Motor neuron (in vitro differentiated cells): ENCODE measurements around the gene GCK. TPM values are rescaled to one million over a fixed set of nuclear protein-coding genes. Genes with fewer than 3 reads are reported as not detected.
A peak's percentile ranks its signal among the peaks of the same experiment; 100 is the strongest.

Source experiments
- ATAC-seq, 8 experiments: fragments of 200-7000 bp; cut with Tn5 transposase; replicated peaks in 6 of 8; 2 replicates each; pipeline ENCODE4 v1.8.0; 2021; ENCODE audit warnings: mild to moderate bottlenecking in 8 of 8, moderate library complexity in 8 of 8
- H3K27ac ChIP-seq, 2 donors: fragments of 250-450 bp; sonication (Bioruptor Pico); 2 replicates each; pipeline ENCODE4 v1.9.0; 2021; ENCODE audit warnings: antibody characterized with exemption in 2 of 2, mild to moderate bottlenecking in 2 of 2, moderate library complexity in 1 of 2
- H3K4me1 ChIP-seq, 2 donors: fragments of 250-450 bp; sonication (Bioruptor Pico); replicated peaks in 1 of 2; 2 replicates each; pipeline ENCODE4 v1.6.1; 2021; ENCODE audit warnings: antibody characterized with exemption in 2 of 2, mild to moderate bottlenecking in 2 of 2, moderate library complexity in 1 of 2
- H3K4me3 ChIP-seq, 5 donors: fragments of 250-450 bp; sonication (Bioruptor Pico); 2 replicates each; pipeline ENCODE4 v1.9.0; 2021; ENCODE audit warnings: antibody characterized with exemption in 5 of 5, mild to moderate bottlenecking in 5 of 5, moderate library complexity in 4 of 5
- WGBS, 10 experiments: fragments of 450-650 bp; shearing (Covaris generic); methylation state at CpG; one replicate each; pipeline ENCODE4 v1.0.0; 2022; 5-methylcytosine and 5-hydroxymethylcytosine counted together
- in situ Hi-C, 9 experiments: fragments of 400-800 bp; cut with MboI; loops; one replicate each; pipeline ENCODE4 v1.15.0; 2021; ENCODE audit warnings: low sequenced_read_pairs in 9 of 9, low pct_unique_long_range_greater_than_20kb in 2 of 9; ENCODE audit not compliant: unreplicated experiment in 9 of 9
- total RNA-seq, 8 experiments: library from RNA; unstranded; fragments of 300-600 nt; gene quantifications; 2 replicates each; pipeline versions ENCODE4 v1.2.3 to v1.2.4, GENCODE V29; 2022

GCK gene
- total RNA-seq, 8 experiments from 2014 or later: 0.31 to 5.1 (median 2.5) TPM

- in situ Hi-C loops: loop anchor here in 3 of 9 experiments (10.0 to 25.0 kb wide), 3 partner anchors 183 to 267 kb away; partner anchors contain the start of genes NUDCD3 (in 2 of the 3) and DBNL (in 1 of the 3)
- 69 to 100% (median 80%) methylated on average over 1 to 6 of the region's 24 CpGs; no CpG with 5 or more reads in 7 of the 10 experiments for WGBS, 10 experiments
- peaks cover 11 to 26% of the 10 kb centered on the region in 2 donors for H3K4me1 ChIP-seq
Measured at GRCh38 chr7:44220358-44221112, 31.3 kb upstream of the GCK start.

GRCh38 chr7:44220046-44220357 is 30.8 kb upstream of the GCK start:
- WGBS, 10 experiments: 93 to 97% (median 97%) methylated on average over 9 to 13 of the region's 26 CpGs; no CpG with 5 or more reads in 7 of the 10 experiments
- no peak for ATAC-seq
- no peak overlapping the region for H3K4me3 ChIP-seq
- H3K27ac ChIP-seq: no peak overlapping the region
- H3K4me1 ChIP-seq: peaks cover 11 to 26% of the 10 kb centered on the region in 2 donors
- in situ Hi-C loops: loop anchor here in 3 of 9 experiments (10.0 to 25.0 kb wide), 3 partner anchors 183 to 267 kb away; partner anchors contain the start of genes NUDCD3 (in 2 of the 3) and DBNL (in 1 of the 3)

More at GRCh38 chr7:44220358-44221112, 31.3 kb upstream of the GCK start:
- Histone ChIP-seq H3K4me3 (no peak overlapping the region), H3K27ac (no peak overlapping the region)
- no peak for ATAC-seq

- no peak for ATAC-seq
- Histone ChIP-seq H3K27ac (no peak overlapping the region), H3K4me1 (peaks cover 11 to 29% of the 10 kb centered on the region in 2 donors), H3K4me3 (no peak overlapping the region)
- 40 to 100% (median 89%) methylated on average over 1 to 9 of the region's 18 CpGs; no CpG with 5 or more reads in 1 of the 10 experiments for WGBS, 10 experiments
- in situ Hi-C loops: loop anchor here in 3 of 9 experiments (10.0 to 25.0 kb wide), 3 partner anchors 182 to 268 kb away; partner anchors contain the start of genes NUDCD3 (in 2 of the 3) and DBNL (in 1 of the 3)
Measured at GRCh38 chr7:44219371-44220045, 30.3 kb upstream of the GCK start.

GRCh38 chr7:44218418-44219201 is 29.4 kb upstream of the GCK start:
- WGBS, 10 experiments: 20 to 100% (median 82%) methylated on average over 1 to 12 of the region's 26 CpGs; no CpG with 5 or more reads in 1 of the 10 experiments
- Histone ChIP-seq H3K27ac (peak overlapping the region in 1 of 2 donors; percentile 33), H3K4me3 (no peak overlapping the region), H3K4me1 (peaks cover 11 to 28% of the 10 kb centered on the region in 2 donors)
- ATAC-seq: peak in 7 of 8 experiments; percentile 3 to 85 (median 64)
- in situ Hi-C loops: loop anchor here in 2 of 9 experiments (25.0 kb wide), 2 partner anchors 181 to 269 kb away; partner anchors contain the start of genes NUDCD3 (in 2 of the 2) and DBNL (in 1 of the 2)

GRCh38 chr7:44217852-44218402 is 28.7 kb upstream of the GCK start:
- H3K4me3 ChIP-seq: no peak overlapping the region
- ATAC-seq: peak in 4 of 8 experiments; percentile 0 to 14 (median 2)
- H3K27ac ChIP-seq: no peak overlapping the region
- peaks cover 11 to 22% of the 10 kb centered on the region in 2 donors for H3K4me1 ChIP-seq
- WGBS, 10 experiments: 48 to 100% methylated on average over 2 of the region's 17 CpGs; no CpG with 5 or more reads in 8 of the 10 experiments
- in situ Hi-C loops: loop anchor here in 2 of 9 experiments (25.0 kb wide), 2 partner anchors 181 to 269 kb away; partner anchors contain the start of genes NUDCD3 (in 2 of the 2) and DBNL (in 1 of the 2)

- Histone ChIP-seq H3K4me1 (peaks cover 11 to 22% of the 10 kb centered on the region in 2 donors), H3K27ac (no peak overlapping the region), H3K4me3 (no peak overlapping the region)
- in situ Hi-C loops: loop anchor here in 2 of 9 experiments (25.0 kb wide), 2 partner anchors 180 to 270 kb away; partner anchors contain the start of genes NUDCD3 (in 2 of the 2) and DBNL (in 1 of the 2)
- ATAC-seq: no peak
- WGBS, 10 experiments: 40 to 100% (median 90%) methylated on average over 1 to 10 of the region's 19 CpGs; no CpG with 5 or more reads in 3 of the 10 experiments
Measured at GRCh38 chr7:44217223-44217714, 28.0 kb upstream of the GCK start.

- Histone ChIP-seq H3K27ac (no peak overlapping the region), H3K4me1 (peaks cover 11 to 22% of the 10 kb centered on the region in 2 donors), H3K4me3 (no peak overlapping the region)
- ATAC-seq: peak in 3 of 8 experiments; percentile 31 to 62 (median 51)
- 28 to 93% (median 84%) methylated on average over 3 to 6 of the region's 13 CpGs; no CpG with 5 or more reads in 4 of the 10 experiments for WGBS, 10 experiments
- in situ Hi-C loops: loop anchor here in 2 of 9 experiments (25.0 kb wide), 2 partner anchors 179 to 271 kb away; partner anchors contain the start of genes NUDCD3 (in 2 of the 2) and DBNL (in 1 of the 2)
Measured at GRCh38 chr7:44216521-44217222, 27.4 kb upstream of the GCK start.

GRCh38 chr7:44216019-44216418 is 26.8 kb upstream of the GCK start:
- peak in 2 of 8 experiments; percentile 3 for ATAC-seq
- WGBS, 10 experiments: 68 to 100% (median 80%) methylated on average over 1 to 3 of the region's 8 CpGs; no CpG with 5 or more reads in 7 of the 10 experiments
- Histone ChIP-seq H3K4me1 (peaks cover 11 to 22% of the 10 kb centered on the region in 2 donors), H3K4me3 (no peak overlapping the region), H3K27ac (no peak overlapping the region)
- in situ Hi-C loops: loop anchor here in 2 of 9 experiments (25.0 kb wide), 2 partner anchors 179 to 271 kb away; partner anchors contain the start of genes NUDCD3 (in 2 of the 2) and DBNL (in 1 of the 2)

- Histone ChIP-seq H3K4me3 (no peak overlapping the region), H3K27ac (no peak overlapping the region), H3K4me1 (peaks cover 11 to 22% of the 10 kb centered on the region in 2 donors)
- in situ Hi-C loops: loop anchor here in 2 of 9 experiments (25.0 kb wide), 2 partner anchors 178 to 272 kb away; partner anchors contain the start of genes NUDCD3 (in 2 of the 2) and DBNL (in 1 of the 2)
- 80 to 95% (median 93%) methylated on average over 1 to 3 of the region's 7 CpGs; no CpG with 5 or more reads in 6 of the 10 experiments for WGBS, 10 experiments
- ATAC-seq: no peak
Measured at GRCh38 chr7:44215531-44215930, 26.3 kb upstream of the GCK start.

GRCh38 chr7:44213877-44214388 is 24.7 kb upstream of the GCK start:
- no peak overlapping the region for H3K27ac ChIP-seq
- in situ Hi-C loops: loop anchor here in 2 of 9 experiments (25.0 kb wide), 2 partner anchors 177 to 273 kb away; partner anchors contain the start of genes NUDCD3 (in 2 of the 2) and DBNL (in 1 of the 2)
- 0 to 80% (median 25%) methylated on average over 1 to 2 of the region's 9 CpGs; no CpG with 5 or more reads in 6 of the 10 experiments for WGBS, 10 experiments
- H3K4me1 ChIP-seq: peaks cover 11 to 20% of the 10 kb centered on the region in 2 donors
- ATAC-seq: peak in 4 of 8 experiments; percentile 3 to 52 (median 17)
- H3K4me3 ChIP-seq: no peak overlapping the region
